GM10248 (cell line): ENCODE measurements around the gene MARCHF3.

ENCODE experiments used
- CTCF ChIA-PET: fragments of 300-600 bp; sonication (Branson Sonifier 250); formaldehyde crosslinking; extraction: SDS; loops from one replicate; lab custom pipeline; 2021; ENCODE audit warnings: antibody characterized with exemption; lab: Yijun Ruan, JAX
- POLR2A ChIA-PET: fragments of 350-650 bp; sonication (Branson Sonifier 250); formaldehyde crosslinking; extraction: SDS; loops from one replicate; lab custom pipeline; 2020; ENCODE audit warnings: antibody characterized with exemption; lab: Yijun Ruan, JAX
- DNase-seq: peaks from one replicate; pipeline ENCODE4 v3.0.0; 2012; ENCODE audit errors: extremely low spot score
- TF ChIP-seq, protein P1 (sequence below): IDR thresholded peaks from 2 replicates; pipeline ENCODE4 v1.5.1; 2012; ENCODE audit warnings: mild to moderate bottlenecking, low read depth; ENCODE audit errors: extremely low read depth, missing control alignments, control extremely low read depth

MARCHF3 gene

DNA sequence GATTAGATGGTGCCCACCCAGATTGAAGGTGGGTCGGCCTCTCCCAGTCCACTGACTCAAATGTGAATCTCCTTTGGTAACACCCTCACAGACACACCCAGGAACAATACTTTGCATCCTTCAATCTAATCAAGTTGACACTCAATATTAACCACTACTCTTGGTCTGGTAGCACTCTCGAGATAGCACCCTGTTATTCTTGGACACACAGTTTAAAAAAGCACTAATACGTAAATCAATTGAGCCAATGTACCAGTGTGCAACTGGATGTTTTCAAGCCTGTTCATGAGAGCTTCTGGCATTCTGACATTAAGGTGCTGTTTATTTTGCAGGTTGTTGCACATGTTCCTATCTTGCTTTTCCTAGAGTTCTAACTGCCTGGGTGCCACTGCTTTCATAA is 35.3 kb downstream of the MARCHF3 start:
- ChIA-PET CTCF (no interaction called here), POLR2A (interaction anchor here (0.5 kb wide), 1 partner anchor 303 kb away, joined by 3 read pairs; no protein-coding TSS in a partner anchor)
- TF ChIP-seq, protein P1, sequence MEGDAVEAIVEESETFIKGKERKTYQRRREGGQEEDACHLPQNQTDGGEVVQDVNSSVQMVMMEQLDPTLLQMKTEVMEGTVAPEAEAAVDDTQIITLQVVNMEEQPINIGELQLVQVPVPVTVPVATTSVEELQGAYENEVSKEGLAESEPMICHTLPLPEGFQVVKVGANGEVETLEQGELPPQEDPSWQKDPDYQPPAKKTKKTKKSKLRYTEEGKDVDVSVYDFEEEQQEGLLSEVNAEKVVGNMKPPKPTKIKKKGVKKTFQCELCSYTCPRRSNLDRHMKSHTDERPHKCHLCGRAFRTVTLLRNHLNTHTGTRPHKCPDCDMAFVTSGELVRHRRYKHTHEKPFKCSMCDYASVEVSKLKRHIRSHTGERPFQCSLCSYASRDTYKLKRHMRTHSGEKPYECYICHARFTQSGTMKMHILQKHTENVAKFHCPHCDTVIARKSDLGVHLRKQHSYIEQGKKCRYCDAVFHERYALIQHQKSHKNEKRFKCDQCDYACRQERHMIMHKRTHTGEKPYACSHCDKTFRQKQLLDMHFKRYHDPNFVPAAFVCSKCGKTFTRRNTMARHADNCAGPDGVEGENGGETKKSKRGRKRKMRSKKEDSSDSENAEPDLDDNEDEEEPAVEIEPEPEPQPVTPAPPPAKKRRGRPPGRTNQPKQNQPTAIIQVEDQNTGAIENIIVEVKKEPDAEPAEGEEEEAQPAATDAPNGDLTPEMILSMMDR, result no peak
- DNase-seq, result no peak

DNA sequence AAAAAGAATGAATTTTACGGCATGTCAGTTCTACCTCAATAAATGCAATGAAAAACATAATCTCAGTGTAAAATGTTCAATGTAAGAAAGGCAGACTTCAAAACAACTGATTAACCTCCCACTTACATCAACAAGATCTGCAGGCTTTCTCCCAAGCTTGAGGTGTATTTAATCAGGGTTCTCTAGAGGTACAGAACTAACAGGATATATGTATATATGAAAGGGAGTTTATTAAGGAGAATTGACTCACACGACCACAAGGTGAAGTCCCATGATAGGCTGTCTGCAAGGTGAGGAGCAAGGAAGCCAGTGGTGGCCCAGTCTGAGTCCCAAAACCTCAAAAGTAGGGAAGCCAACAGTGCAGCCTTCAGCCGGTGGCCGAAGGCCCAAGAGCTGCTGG is 35.9 kb downstream of the MARCHF3 start:
- no peak for DNase-seq
- TF ChIP-seq, protein P1, result no peak
- ChIA-PET POLR2A (no interaction called here), CTCF (no interaction called here)

DNA sequence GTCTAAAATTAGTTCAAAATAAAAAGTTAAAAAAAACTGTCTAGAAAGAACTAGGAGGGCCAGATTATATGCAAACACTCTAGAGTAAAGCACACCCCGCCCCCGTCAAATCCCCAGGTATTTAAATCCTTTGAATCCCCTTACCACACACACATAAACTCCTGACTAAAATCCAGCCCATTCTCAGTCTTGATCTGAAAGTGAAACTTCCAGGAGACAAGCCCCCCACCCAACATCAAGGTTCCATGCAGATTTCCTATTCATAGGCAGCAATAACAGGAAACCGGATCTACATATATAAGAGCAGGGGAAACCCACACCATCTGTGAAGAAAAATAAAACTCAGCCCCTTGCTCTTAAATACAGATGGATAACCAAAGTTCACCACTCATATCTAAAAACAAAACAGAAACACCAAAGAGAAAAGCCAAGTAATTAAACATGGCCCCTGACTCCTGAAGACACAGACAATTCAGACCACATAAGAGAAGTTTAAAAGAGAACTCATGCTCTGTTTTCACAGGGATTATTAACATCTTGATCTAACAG is 42.3 kb downstream of the MARCHF3 start:
- ChIA-PET POLR2A (no interaction called here), CTCF (interaction anchor here (1.1 kb wide), 1 partner anchor 13 kb away, joined by 4 read pairs; no protein-coding TSS in a partner anchor)
- DNase-seq, result peak; percentile 53
- TF ChIP-seq, protein P1, result no peak

DNA sequence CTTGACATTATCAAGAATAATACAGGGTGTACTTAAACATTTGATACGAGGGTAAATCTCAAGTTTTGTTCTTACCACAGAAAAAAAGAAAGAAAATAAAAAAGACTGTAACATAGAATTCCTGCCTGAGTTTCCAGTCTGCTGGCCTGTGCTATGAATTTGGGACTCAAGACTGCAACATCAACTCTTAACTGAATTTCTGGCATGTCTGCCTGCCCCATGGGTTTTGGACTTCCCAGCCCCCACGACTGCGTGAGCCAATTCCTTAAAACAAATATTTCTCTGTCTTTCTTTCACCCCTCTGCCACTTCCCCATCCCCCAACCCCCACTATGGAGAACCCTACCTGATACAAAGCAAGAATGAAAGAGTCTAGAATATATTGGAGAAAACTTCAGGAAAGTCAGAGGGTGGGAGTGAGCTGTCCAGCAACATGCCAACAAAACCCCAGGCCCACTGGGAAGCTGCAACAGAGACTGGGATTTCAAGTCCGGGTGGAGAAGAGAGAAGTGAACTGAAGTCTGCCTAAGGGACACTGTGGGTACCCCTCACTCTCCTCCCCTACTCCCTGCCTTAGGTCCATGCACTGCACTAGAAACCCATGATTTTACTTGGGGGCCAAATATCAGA is 43.0 kb downstream of the MARCHF3 start:
- DNase-seq, result no peak
- CTCF ChIA-PET, result interaction anchor here (1.1 kb wide), 1 partner anchor 12 kb away, joined by 4 read pairs; no protein-coding TSS in a partner anchor
- POLR2A ChIA-PET, result no interaction called here
- TF ChIP-seq, protein P1, result no peak

DNA sequence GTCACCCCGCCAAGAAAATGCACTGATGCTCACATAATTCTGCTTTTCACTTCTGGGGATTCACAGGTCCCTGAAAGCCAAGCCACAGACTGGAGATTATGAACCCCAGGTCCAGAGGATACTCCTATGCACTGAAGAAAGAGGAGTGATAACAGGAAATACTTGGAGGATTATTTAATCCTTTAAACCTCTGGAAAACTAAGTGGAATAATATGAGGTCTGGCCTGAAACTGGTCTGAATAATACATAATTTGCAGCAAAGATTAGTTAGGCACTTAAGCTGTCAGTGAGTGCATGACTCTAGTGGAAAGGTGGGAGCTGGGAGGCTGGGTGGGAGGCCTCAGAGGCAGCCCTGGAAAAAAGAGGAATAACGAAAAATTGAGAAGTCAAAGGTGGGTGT is 45.7 kb downstream of the MARCHF3 start:
- no peak for DNase-seq
- POLR2A ChIA-PET, result no interaction called here
- TF ChIP-seq, protein P1, result no peak
- CTCF ChIA-PET, result no interaction called here

DNA sequence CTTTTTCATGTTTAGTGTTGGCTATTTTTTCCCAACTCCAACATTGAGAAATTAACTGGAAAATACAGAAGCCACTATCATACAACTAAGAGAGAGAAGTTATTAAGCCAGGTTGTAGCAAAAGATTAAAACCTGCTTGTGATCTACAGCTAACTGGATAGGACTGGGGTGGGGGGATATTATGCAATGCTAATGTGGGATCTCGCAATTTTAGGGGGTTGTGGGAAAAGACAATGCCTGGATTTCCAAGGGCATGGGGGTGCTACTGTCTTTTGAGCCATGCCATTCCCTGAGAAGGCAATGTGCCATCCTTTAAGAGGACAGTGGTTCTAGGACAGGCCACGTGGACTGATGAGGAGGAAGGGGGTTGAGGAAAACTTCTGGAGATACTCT is 46.5 kb downstream of the MARCHF3 start:
- POLR2A ChIA-PET, result no interaction called here
- TF ChIP-seq, protein P1, result no peak
- no peak for DNase-seq
- CTCF ChIA-PET, result interaction anchor here (1.0 to 1.6 kb wide), 2 partner anchors 9 to 328 kb away, joined by 3 to 5 read pairs; no protein-coding TSS in a partner anchor
